ENCODE results near the gene RACGAP1. TPM values are rescaled to one million over a fixed set of nuclear protein-coding genes. Genes with fewer than 3 reads are reported as not detected.

RACGAP1 gene
- total and polyA plus RNA-seq, 2 donors (not counting 1 experiment from before 2014, with no cell fraction given): 4.1 to 14.2 TPM

DNA sequence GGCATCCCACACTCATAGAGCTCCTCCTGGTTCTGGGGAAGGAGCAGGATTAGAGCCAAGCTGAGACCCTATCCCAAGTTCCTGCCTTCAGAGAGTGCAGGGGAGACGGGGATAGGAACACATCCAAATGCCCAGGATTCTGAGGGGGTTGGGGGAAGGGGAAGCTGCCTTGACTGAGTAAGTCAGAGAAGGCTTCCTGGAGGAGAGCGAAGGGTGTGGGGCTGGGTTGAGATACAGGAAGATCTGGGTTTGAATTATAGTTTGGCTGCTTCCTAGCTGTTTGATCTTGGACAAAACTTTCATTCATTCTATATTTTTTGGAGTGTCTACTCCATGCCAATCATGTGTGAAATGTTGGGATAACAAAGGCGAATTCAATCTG lies 82.8 kb downstream of the RACGAP1 start:
- Mint-ChIP-seq H3K4me3 (no peak overlapping the region), H3K4me1 (peaks cover 15% of the 10 kb centered on the region), H3K27me3 (peaks cover 8% of the 10 kb centered on the region), H3K27ac (no peak overlapping the region), H3K9me3 (ENCODE audit: insufficient read depth) (no peaks in the 10 kb centered on the region)
- Histone ChIP-seq H3K36me3 (replicated peaks in 1 of 2; ENCODE audit: control extremely low read depth in 1 of 2, control insufficient read depth in 1 of 2, extremely low read depth in 1 of 2, insufficient read depth in 2 of 2, low read length in 1 of 2) (no peaks in the 10 kb centered on the region), H3K4me2 (replicated peaks; ENCODE audit: low read depth, low read length, poor library complexity, severe bottlenecking) (no peak overlapping the region), H3K27me3 (replicated peaks in 1 of 4; ENCODE audit: control extremely low read depth in 1 of 4, control insufficient read depth in 3 of 4, insufficient read depth in 4 of 4, low read length in 3 of 4) (peaks cover 0 to 5% (median 2%) of the 10 kb centered on the region in 4 experiments), H3K4me3 (ENCODE audit: control extremely low read depth in 1 of 5, extremely low read depth in 1 of 5, insufficient read depth in 1 of 5, low read depth in 2 of 5, low read length in 4 of 5) (no peak overlapping the region), H3K9ac (ENCODE audit: low read length) (no peak overlapping the region), H3K9me3 (ENCODE audit: control extremely low read depth in 1 of 3, control insufficient read depth in 2 of 3, insufficient read depth in 1 of 3, low read length in 2 of 3) (no peaks in the 10 kb centered on the region), H3K27ac (ENCODE audit: low read length in 2 of 2) (no peak overlapping the region), H3K79me2 (ENCODE audit: control insufficient read depth, insufficient read depth, low read length) (no peaks in the 10 kb centered on the region), H3K4me1 (ENCODE audit: control insufficient read depth in 2 of 2, insufficient read depth in 2 of 2, low read length in 2 of 2) (peaks cover 0 to 8% of the 10 kb centered on the region in 2 donors), H4K20me1 (ENCODE audit: control insufficient read depth, insufficient read depth, low read length, poor library complexity, severe bottlenecking) (no peaks in the 10 kb centered on the region), H2AFZ (ENCODE audit: insufficient read depth, low read depth, low read length, poor library complexity, severe bottlenecking) (no peak overlapping the region)
- TF ChIP-seq EZH2 (IDR thresholded peaks at IDR 0.05; ENCODE audit: borderline replicate concordance, insufficient read depth, low read depth, low read length, poor library complexity, severe bottlenecking): no peak
- no peak for TF ChIP-seq CTCF (IDR thresholded peaks at IDR 0.05)
- ATAC-seq (ENCODE audit: low read depth): no peak
- ChIA-PET CTCF (interaction anchor here (2.0 kb wide), 1 partner anchor 24 kb away, joined by 9 read pairs; no protein-coding TSS in a partner anchor), POLR2A (no interaction called here)
- WGBS (ENCODE audit: insufficient coverage): 94% methylated on average over 2 of the region's 3 CpGs
- no peak for DNase-seq
- intact Hi-C loops (cut with micrococcal nuclease): no loop called here

GRCh38 chr12:49941556-49942511 lies 83.5 kb downstream of the RACGAP1 start:
- intact Hi-C loops (cut with micrococcal nuclease): no loop called here
- ChIA-PET POLR2A (no interaction called here), CTCF (interaction anchor here (2.0 kb wide), 1 partner anchor 25 kb away, joined by 9 read pairs; no protein-coding TSS in a partner anchor)
- Mint-ChIP-seq H3K27ac (no peak overlapping the region), H3K4me1 (peaks cover 15% of the 10 kb centered on the region), H3K27me3 (peaks cover 7% of the 10 kb centered on the region), H3K9me3 (ENCODE audit: insufficient read depth) (no peaks in the 10 kb centered on the region), H3K4me3 (no peak overlapping the region)
- H2AFZ ChIP-seq (ENCODE audit: insufficient read depth, low read depth, low read length, poor library complexity, severe bottlenecking): no peak overlapping the region
- 54% methylated on average over 10 of the region's 13 CpGs for WGBS (ENCODE audit: insufficient coverage)
- no peaks in the 10 kb centered on the region for H3K36me3 ChIP-seq (replicated peaks in 1 of 2; ENCODE audit: control extremely low read depth in 1 of 2, control insufficient read depth in 1 of 2, extremely low read depth in 1 of 2, insufficient read depth in 2 of 2, low read length in 1 of 2)
- no peak for ATAC-seq (ENCODE audit: low read depth)
- DNase-seq: no peak
- no peak overlapping the region for H3K27ac ChIP-seq (ENCODE audit: low read length in 2 of 2)
- H3K4me2 ChIP-seq (replicated peaks; ENCODE audit: low read depth, low read length, poor library complexity, severe bottlenecking): no peak overlapping the region
- H4K20me1 ChIP-seq (ENCODE audit: control insufficient read depth, insufficient read depth, low read length, poor library complexity, severe bottlenecking): no peaks in the 10 kb centered on the region
- TF ChIP-seq CTCF (IDR thresholded peaks at IDR 0.05) (no peak), EZH2 (IDR thresholded peaks at IDR 0.05; ENCODE audit: borderline replicate concordance, insufficient read depth, low read depth, low read length, poor library complexity, severe bottlenecking) (no peak)
- H3K4me1 ChIP-seq (ENCODE audit: control insufficient read depth in 2 of 2, insufficient read depth in 2 of 2, low read length in 2 of 2): peaks cover 0 to 8% of the 10 kb centered on the region in 2 donors
- no peaks in the 10 kb centered on the region for H3K9me3 ChIP-seq (ENCODE audit: control extremely low read depth in 1 of 3, control insufficient read depth in 2 of 3, insufficient read depth in 1 of 3, low read length in 2 of 3)
- H3K27me3 ChIP-seq (replicated peaks in 1 of 4; ENCODE audit: control extremely low read depth in 1 of 4, control insufficient read depth in 3 of 4, insufficient read depth in 4 of 4, low read length in 3 of 4): peaks cover 0 to 5% (median 2%) of the 10 kb centered on the region in 4 experiments
- no peak overlapping the region for H3K4me3 ChIP-seq (ENCODE audit: control extremely low read depth in 1 of 5, extremely low read depth in 1 of 5, insufficient read depth in 1 of 5, low read depth in 2 of 5, low read length in 4 of 5)
- no peak overlapping the region for H3K9ac ChIP-seq (ENCODE audit: low read length)
- H3K79me2 ChIP-seq (ENCODE audit: control insufficient read depth, insufficient read depth, low read length): no peaks in the 10 kb centered on the region

All from B cell (primary cell).